Parathyroid adenoma (tissue), 2 donors: ENCODE results near the gene FAM20C.

ENCODE experiments used
- H2AFZ ChIP-seq: fragments of 300-600 bp; sonication (generic); one replicate; pipeline ENCODE4 v1.7.0; 2017; ENCODE audit warnings: antibody characterized with exemption, mild to moderate bottlenecking
- H3K27ac ChIP-seq: fragments of 300-600 bp; sonication (generic); one replicate; pipeline ENCODE4 v1.7.0; 2017
- H3K27me3 ChIP-seq: fragments of 300-600 bp; sonication (generic); one replicate; pipeline ENCODE4 v1.7.0; 2017; ENCODE audit warnings: low read length; ENCODE audit not compliant: control insufficient read depth, insufficient read depth
- H3K36me3 ChIP-seq: fragments of 300-600 bp; sonication (generic); one replicate; pipeline ENCODE4 v1.7.0; 2017; ENCODE audit warnings: low read length; ENCODE audit not compliant: control insufficient read depth, insufficient read depth
- H3K4me1 ChIP-seq: fragments of 300-600 bp; sonication (generic); one replicate; pipeline ENCODE4 v1.7.0; 2017; ENCODE audit warnings: control low read depth
- H3K4me2 ChIP-seq: fragments of 300-600 bp; sonication (generic); one replicate; pipeline ENCODE4 v1.7.0; 2017; ENCODE audit warnings: low read length
- H3K4me3 ChIP-seq: fragments of 300-600 bp; sonication (generic); one replicate; pipeline ENCODE4 v1.7.0; 2017; ENCODE audit warnings: low read depth, low read length
- H3K79me2 ChIP-seq: fragments of 300-600 bp; sonication (generic); one replicate; pipeline ENCODE4 v1.7.0; 2017; ENCODE audit warnings: control low read depth
- H3K9ac ChIP-seq: fragments of 300-600 bp; sonication (generic); one replicate; pipeline ENCODE4 v1.7.0; 2017; ENCODE audit warnings: mild to moderate bottlenecking
- H3K9me3 ChIP-seq: fragments of 300-600 bp; sonication (generic); one replicate; pipeline ENCODE4 v1.7.0; 2017; ENCODE audit warnings: low read length; ENCODE audit not compliant: control insufficient read depth
- TF ChIP-seq, protein P1 (sequence below): fragments of 300-600 bp; sonication (generic); IDR thresholded peaks from one replicate; pipeline ENCODE4 v1.7.0; 2017; ENCODE audit warnings: antibody characterized with exemption, mild to moderate bottlenecking
- donor health status: primary hyperparathyroidism.

Gene FAM20C

DNA sequence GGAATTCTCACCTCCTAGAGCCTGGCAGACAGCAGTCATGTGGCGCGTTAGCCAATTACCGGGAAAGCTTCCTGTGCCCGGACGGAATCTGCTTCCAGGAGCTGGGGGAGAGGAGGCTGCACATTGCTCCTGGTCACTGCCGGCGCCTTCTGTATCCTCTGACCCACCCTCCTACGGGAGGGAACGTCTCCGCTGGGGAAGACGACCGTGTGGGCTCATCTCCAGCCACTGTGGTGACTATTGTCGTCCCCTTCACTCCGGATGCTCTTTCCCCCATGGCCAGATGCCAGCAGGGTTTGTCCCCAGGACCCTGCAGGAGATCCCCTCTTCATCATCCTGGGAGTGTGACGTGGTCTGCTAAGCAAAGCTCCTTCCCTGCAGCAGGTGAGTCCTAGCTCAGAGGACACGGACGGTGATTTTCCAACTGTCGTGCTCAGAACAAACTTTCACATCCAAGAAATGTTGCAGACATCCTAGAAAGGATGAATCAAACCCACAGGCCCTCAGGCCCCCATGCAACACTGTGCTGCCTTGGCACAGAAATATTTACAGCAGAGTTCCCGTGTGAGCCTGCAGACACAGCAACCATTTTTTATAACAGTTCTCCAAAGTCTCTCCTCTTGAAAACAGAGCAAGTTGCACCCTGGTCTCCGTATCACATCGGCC, 29.6 kb upstream of the FAM20C start:
- Histone ChIP-seq H3K79me2 (no peaks in the 10 kb centered on the region), H3K4me3 (no peak overlapping the region), H3K36me3 (no peaks in the 10 kb centered on the region), H3K27ac (no peak overlapping the region), H3K4me2 (no peak overlapping the region), H3K9me3 (no peaks in the 10 kb centered on the region), H2AFZ (no peak overlapping the region), H3K9ac (no peak overlapping the region), H3K4me1 (no peaks in the 10 kb centered on the region), H3K27me3 (no peaks in the 10 kb centered on the region)
- TF ChIP-seq, protein P1, sequence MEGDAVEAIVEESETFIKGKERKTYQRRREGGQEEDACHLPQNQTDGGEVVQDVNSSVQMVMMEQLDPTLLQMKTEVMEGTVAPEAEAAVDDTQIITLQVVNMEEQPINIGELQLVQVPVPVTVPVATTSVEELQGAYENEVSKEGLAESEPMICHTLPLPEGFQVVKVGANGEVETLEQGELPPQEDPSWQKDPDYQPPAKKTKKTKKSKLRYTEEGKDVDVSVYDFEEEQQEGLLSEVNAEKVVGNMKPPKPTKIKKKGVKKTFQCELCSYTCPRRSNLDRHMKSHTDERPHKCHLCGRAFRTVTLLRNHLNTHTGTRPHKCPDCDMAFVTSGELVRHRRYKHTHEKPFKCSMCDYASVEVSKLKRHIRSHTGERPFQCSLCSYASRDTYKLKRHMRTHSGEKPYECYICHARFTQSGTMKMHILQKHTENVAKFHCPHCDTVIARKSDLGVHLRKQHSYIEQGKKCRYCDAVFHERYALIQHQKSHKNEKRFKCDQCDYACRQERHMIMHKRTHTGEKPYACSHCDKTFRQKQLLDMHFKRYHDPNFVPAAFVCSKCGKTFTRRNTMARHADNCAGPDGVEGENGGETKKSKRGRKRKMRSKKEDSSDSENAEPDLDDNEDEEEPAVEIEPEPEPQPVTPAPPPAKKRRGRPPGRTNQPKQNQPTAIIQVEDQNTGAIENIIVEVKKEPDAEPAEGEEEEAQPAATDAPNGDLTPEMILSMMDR = no peak

GRCh38 chr7:163298-163695, 29.1 kb upstream of the FAM20C start:
- no peak overlapping the region for H3K9ac ChIP-seq
- H3K9me3 ChIP-seq = no peaks in the 10 kb centered on the region
- TF ChIP-seq, protein P1 = no peak
- H3K4me1 ChIP-seq = no peaks in the 10 kb centered on the region
- H3K27ac ChIP-seq = no peak overlapping the region
- no peaks in the 10 kb centered on the region for H3K79me2 ChIP-seq
- no peak overlapping the region for H3K4me3 ChIP-seq
- no peak overlapping the region for H2AFZ ChIP-seq
- no peak overlapping the region for H3K4me2 ChIP-seq
- H3K36me3 ChIP-seq = no peaks in the 10 kb centered on the region
- no peaks in the 10 kb centered on the region for H3K27me3 ChIP-seq

GRCh38 chr7:163971-164881, 28.1 kb upstream of the FAM20C start:
- no peak overlapping the region for H3K27ac ChIP-seq
- TF ChIP-seq, protein P1 = no peak
- H3K27me3 ChIP-seq = no peaks in the 10 kb centered on the region
- H3K9me3 ChIP-seq = no peaks in the 10 kb centered on the region
- no peaks in the 10 kb centered on the region for H3K4me1 ChIP-seq
- H3K4me2 ChIP-seq = no peak overlapping the region
- H3K9ac ChIP-seq = no peak overlapping the region
- H3K79me2 ChIP-seq = no peaks in the 10 kb centered on the region
- no peaks in the 10 kb centered on the region for H3K36me3 ChIP-seq
- H3K4me3 ChIP-seq = no peak overlapping the region
- no peak overlapping the region for H2AFZ ChIP-seq

GRCh38 chr7:164882-165660, 27.3 kb upstream of the FAM20C start:
- Histone ChIP-seq H3K4me2 (no peak overlapping the region), H3K9ac (no peak overlapping the region), H3K4me3 (no peak overlapping the region), H3K27ac (no peak overlapping the region), H3K36me3 (no peaks in the 10 kb centered on the region), H3K79me2 (no peaks in the 10 kb centered on the region), H2AFZ (no peak overlapping the region), H3K27me3 (no peaks in the 10 kb centered on the region), H3K4me1 (no peaks in the 10 kb centered on the region), H3K9me3 (no peaks in the 10 kb centered on the region)
- TF ChIP-seq, protein P1 = no peak
